Upper lobe of left lung (tissue), 6 donors: Measurements from ENCODE around the gene TBCB. TPM values are rescaled to one million over a fixed set of nuclear protein-coding genes. Genes with fewer than 3 reads are reported as not detected.
A peak's percentile ranks its signal among the peaks of the same experiment; 100 is the strongest.

Source experiments
- ATAC-seq, 2 donors: fragments of 200-7000 bp; cut with Tn5 transposase; one replicate each; pipeline ENCODE4 v1.9.1; 2022; ENCODE audit warnings: mild to moderate bottlenecking in 2 of 2, moderate library complexity in 2 of 2; ENCODE audit not compliant: low FRiP score in 2 of 2
- DNase-seq, 2 donors: peaks; one replicate each; pipeline ENCODE4 v3.0.0-alpha.2; 2019 to 2020
- H3K27ac ChIP-seq, 4 donors: fragments of 200-600 bp; sonication (generic); one replicate each; pipeline ENCODE4 v1.5.1; 2016 to 2019
- H3K27me3 ChIP-seq, 4 donors: fragments of 200-600 bp; sonication (generic); one replicate each; pipeline ENCODE4 v1.5.1; 2017 to 2019
- H3K36me3 ChIP-seq, 4 donors: fragments of 200-600 bp; sonication (generic); one replicate each; pipeline ENCODE4 v1.5.1; 2016 to 2019
- H3K4me1 ChIP-seq, 4 donors: fragments of 200-600 bp; sonication (generic); one replicate each; pipeline ENCODE4 v1.5.1; 2018 to 2019
- H3K4me3 ChIP-seq, 4 donors: fragments of 200-600 bp; sonication (generic); one replicate each; pipeline ENCODE4 v1.5.1; 2017 to 2019; ENCODE audit warnings: mild to moderate bottlenecking in 2 of 4, moderate library complexity in 1 of 4
- H3K9me3 ChIP-seq, 4 donors: fragments of 200-600 bp; sonication (generic); one replicate each; pipeline ENCODE4 v1.5.1; 2018 to 2019
- EP300 ChIP-seq, 4 donors: sonication (generic); formaldehyde crosslinking; IDR thresholded peaks; one replicate each; pipeline ENCODE4 v1.5.1; 2017; ENCODE audit warnings: antibody characterized with exemption in 4 of 4, control low read depth in 2 of 4
- POLR2A ChIP-seq, 4 donors: fragments of 450-650 bp; IDR thresholded peaks; one replicate each; pipeline ENCODE4 v1.5.1; 2016 to 2017; ENCODE audit warnings: antibody characterized with exemption in 4 of 4, mild to moderate bottlenecking in 2 of 4
- POLR2AphosphoS5 ChIP-seq, 2 donors: sonication (generic); formaldehyde crosslinking; IDR thresholded peaks; one replicate each; pipeline ENCODE4 v1.5.1; 2017; ENCODE audit warnings: antibody characterized with exemption in 2 of 2
- WGBS, 2 donors: methylation state at CpG; one replicate each; pipeline ENCODE4 v1.1.5; 2017 to 2018; 5-methylcytosine and 5-hydroxymethylcytosine counted together
- total RNA-seq, 6 donors: library from RNA; depleted of rRNA in 4 of 6; stranded (reverse); fragments of >200 nt in 4 of 6; gene quantifications; one replicate each; pipeline versions ENCODE4 v1.1.0 to v1.2.1, GENCODE V29; 2016 to 2021
- TF ChIP-seq, protein P1 (sequence below), 6 experiments: fragments of 450-650 bp in 4 of 6; fragments of 200-600 bp in 2 of 6; sonication (generic) in 2 of 6; IDR thresholded peaks; one replicate each; pipeline ENCODE4 v1.5.1; 2016 to 2019; ENCODE audit warnings: antibody characterized with exemption in 6 of 6
- donor health status: DM: no; HTN: no; CAD: no; lungs with moderate emphysema.
- donor health status: DM: no; HTN: yes; CAD: no; lungs with severe emphysema.

TBCB gene
- total RNA-seq, 6 donors from 2014 or later = 31.4 to 151 (median 109) TPM

DNA sequence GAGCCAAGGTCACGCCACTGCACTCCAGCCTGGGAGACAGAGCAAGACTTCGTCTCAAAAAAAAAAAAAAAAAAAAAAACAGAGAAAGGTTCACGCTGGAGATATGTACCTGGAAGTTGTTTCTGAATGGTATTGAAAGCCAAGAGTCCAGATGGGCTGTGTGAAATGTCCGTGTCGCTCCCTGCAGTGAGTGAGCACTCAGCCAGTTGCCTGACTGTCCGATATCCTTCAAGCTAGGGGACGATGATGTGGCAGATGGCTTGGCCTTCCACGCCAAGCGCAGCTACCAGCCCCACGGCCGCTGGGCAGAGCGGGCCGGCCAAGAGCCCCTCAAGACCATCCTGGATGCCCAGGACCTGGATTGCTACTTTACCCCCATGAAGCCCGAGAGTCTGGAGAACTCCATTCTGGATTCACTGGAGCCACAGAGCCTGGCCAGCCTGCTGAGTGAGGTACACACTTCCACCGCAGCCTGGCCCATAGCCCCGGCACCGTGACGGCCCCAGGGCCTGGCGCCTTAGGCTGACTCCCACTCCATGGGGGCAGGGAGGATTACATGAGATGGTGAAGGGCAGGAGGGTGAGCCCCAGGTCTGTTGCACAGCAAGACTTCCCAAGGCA is 16.0 kb upstream of the TBCB start:
- Histone ChIP-seq H3K9me3 (no peaks in the 10 kb centered on the region), H3K4me3 (no peak overlapping the region), H3K27me3 (no peaks in the 10 kb centered on the region), H3K36me3 (peaks cover 0 to 9% (median 0%) of the 10 kb centered on the region in 4 donors), H3K27ac (no peak overlapping the region), H3K4me1 (peaks cover 0 to 7% (median 0%) of the 10 kb centered on the region in 4 donors)
- peak in 1 of 2 donors; percentile 76 for DNase-seq
- no peak for TF ChIP-seq POLR2AphosphoS5 (IDR thresholded peaks at IDR 0.05)
- TF ChIP-seq EP300 (IDR thresholded peaks at IDR 0.05) = no peak
- TF ChIP-seq, protein P1, sequence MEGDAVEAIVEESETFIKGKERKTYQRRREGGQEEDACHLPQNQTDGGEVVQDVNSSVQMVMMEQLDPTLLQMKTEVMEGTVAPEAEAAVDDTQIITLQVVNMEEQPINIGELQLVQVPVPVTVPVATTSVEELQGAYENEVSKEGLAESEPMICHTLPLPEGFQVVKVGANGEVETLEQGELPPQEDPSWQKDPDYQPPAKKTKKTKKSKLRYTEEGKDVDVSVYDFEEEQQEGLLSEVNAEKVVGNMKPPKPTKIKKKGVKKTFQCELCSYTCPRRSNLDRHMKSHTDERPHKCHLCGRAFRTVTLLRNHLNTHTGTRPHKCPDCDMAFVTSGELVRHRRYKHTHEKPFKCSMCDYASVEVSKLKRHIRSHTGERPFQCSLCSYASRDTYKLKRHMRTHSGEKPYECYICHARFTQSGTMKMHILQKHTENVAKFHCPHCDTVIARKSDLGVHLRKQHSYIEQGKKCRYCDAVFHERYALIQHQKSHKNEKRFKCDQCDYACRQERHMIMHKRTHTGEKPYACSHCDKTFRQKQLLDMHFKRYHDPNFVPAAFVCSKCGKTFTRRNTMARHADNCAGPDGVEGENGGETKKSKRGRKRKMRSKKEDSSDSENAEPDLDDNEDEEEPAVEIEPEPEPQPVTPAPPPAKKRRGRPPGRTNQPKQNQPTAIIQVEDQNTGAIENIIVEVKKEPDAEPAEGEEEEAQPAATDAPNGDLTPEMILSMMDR (IDR thresholded peaks at IDR 0.05) = no peak
- no peak for TF ChIP-seq POLR2A (IDR thresholded peaks at IDR 0.05)
- WGBS, 2 donors = 87 to 92% methylated on average over 14 to 17 of the region's 19 CpGs
- ATAC-seq = no peak

DNA sequence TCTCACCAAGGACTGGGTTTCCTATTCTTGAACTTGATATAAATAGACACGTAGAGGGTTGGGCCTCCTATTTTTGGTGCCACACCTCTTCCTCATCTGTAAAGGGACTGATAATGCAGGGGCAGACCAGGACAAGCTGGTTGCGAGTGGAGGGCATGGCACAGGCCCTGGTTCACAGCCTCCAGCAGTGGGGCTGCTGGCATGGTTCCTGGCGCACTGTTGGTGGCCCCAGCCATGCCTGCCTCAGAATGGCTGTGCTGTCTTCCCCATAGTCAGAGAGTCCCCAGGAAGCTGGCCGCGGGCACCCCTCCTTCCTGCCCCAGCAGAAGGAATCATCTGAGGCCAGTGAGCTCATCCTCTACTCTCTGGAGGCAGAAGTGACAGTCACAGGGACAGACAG is 14.8 kb upstream of the TBCB start:
- Histone ChIP-seq H3K27me3 (no peaks in the 10 kb centered on the region), H3K9me3 (no peaks in the 10 kb centered on the region), H3K36me3 (peaks cover 0 to 15% (median 4%) of the 10 kb centered on the region in 4 donors), H3K4me1 (peaks cover 0 to 7% (median 0%) of the 10 kb centered on the region in 4 donors), H3K4me3 (no peak overlapping the region), H3K27ac (peak overlapping the region in 1 of 4 donors; percentile 11)
- TF ChIP-seq, protein P1 (IDR thresholded peaks at IDR 0.05) = no peak
- TF ChIP-seq EP300 (IDR thresholded peaks at IDR 0.05) (no peak), POLR2A (IDR thresholded peaks at IDR 0.05) (no peak), POLR2AphosphoS5 (IDR thresholded peaks at IDR 0.05) (no peak)
- 67 to 71% methylated on average over 2 to 5 of the region's 5 CpGs for WGBS, 2 donors
- ATAC-seq = no peak
- no peak for DNase-seq

DNA sequence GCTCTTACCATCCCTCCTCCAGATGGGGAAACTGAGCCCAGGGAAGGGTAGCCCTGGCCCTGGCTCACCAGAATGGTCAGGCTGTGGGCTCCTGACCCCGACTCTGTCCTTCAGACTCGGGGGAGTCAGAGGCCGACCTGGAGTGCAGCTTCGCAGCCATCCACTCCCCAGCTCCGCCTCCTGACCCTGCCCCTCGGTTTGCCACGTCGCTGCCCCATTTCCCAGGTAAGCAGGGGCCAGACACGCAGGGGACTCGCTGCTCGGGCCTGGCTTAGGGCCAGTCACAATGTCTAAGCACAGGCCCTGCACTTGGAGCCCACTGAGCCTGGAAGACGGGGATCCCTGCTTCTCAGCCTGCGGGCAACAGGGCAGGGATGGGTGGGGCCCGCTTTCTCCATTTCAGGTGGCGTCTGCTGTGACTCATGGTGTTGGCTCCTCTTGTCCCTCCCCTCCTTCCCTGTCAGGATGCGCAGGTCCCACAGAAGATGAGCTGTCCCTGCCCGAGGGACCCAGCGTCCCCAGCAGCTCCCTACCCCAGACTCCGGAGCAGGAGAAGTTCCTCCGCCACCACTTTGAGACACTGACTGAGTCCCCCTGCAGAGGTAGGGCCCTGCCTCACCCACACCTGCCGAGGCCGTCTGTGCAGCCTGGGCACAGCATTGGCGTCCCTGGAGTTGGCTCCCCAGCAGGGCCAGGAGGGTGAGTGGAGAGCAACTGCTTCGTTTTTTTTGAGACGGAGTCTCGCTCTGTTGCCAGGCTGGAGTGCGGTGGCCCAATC is 13.5 kb upstream of the TBCB start:
- WGBS, 2 donors = 86 to 89% methylated on average over 14 to 27 of the region's 27 CpGs
- no peak overlapping the region for H3K27ac ChIP-seq
- no peaks in the 10 kb centered on the region for H3K27me3 ChIP-seq
- DNase-seq = no peak
- TF ChIP-seq POLR2AphosphoS5 (IDR thresholded peaks at IDR 0.05) = no peak
- TF ChIP-seq POLR2A (IDR thresholded peaks at IDR 0.05) = no peak
- TF ChIP-seq, protein P1 (IDR thresholded peaks at IDR 0.05) = no peak
- no peak for TF ChIP-seq EP300 (IDR thresholded peaks at IDR 0.05)
- peaks cover 0 to 15% (median 4%) of the 10 kb centered on the region in 4 donors for H3K36me3 ChIP-seq
- H3K9me3 ChIP-seq = no peaks in the 10 kb centered on the region
- ATAC-seq = no peak
- H3K4me3 ChIP-seq = no peak overlapping the region
- H3K4me1 ChIP-seq = peaks cover 0 to 7% (median 0%) of the 10 kb centered on the region in 4 donors

DNA sequence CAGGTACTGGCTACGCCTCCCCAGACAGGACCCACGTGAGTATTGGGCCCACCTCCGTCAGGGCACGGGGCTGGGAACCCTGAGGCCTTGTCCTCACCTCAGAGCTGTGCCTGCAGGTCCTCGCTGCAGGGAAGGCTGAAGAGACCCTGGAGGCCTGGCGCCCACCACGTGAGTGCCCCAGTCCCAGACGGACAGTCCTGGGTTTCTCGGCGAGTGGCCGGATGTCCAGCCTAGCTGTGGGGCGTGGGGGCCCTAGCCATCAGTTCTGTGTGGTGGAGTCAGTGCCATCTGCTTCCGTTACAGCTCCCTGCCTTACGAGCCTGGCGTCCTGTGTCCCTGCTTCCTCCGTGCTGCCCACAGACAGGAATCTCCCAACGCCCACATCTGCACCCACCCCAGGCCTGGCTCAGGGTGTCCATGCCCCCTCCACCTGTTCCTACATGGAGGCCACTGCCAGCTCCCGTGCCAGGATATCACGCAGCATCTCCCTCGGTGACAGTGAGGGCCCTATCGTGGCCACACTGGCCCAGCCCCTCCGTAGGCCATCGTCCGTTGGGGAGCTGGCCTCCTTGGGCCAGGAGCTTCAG is 12.1 kb upstream of the TBCB start:
- no peaks in the 10 kb centered on the region for H3K27me3 ChIP-seq
- DNase-seq (peak in 1 of 2 donors; percentile 74), ATAC-seq (no peak)
- peaks cover 0 to 7% (median 0%) of the 10 kb centered on the region in 4 donors for H3K4me1 ChIP-seq
- H3K36me3 ChIP-seq = peaks cover 0 to 15% (median 6%) of the 10 kb centered on the region in 4 donors
- TF ChIP-seq POLR2A (IDR thresholded peaks at IDR 0.05) = no peak
- TF ChIP-seq EP300 (IDR thresholded peaks at IDR 0.05) = no peak
- TF ChIP-seq, protein P1 (IDR thresholded peaks at IDR 0.05) = no peak
- TF ChIP-seq POLR2AphosphoS5 (IDR thresholded peaks at IDR 0.05) = no peak
- no peaks in the 10 kb centered on the region for H3K9me3 ChIP-seq
- WGBS, 2 donors = 94 to 99% methylated on average over 12 to 23 of the region's 24 CpGs
- H3K4me3 ChIP-seq = no peak overlapping the region
- H3K27ac ChIP-seq = no peak overlapping the region
